GM18909 (cell line): ENCODE measurements around the gene AKR1E2.

Source experiments
- ATAC-seq: cut with Tn5 transposase; IDR thresholded peaks from one replicate; pipeline ENCODE4 v1.9.1; 2021; ENCODE audit warnings: mild to moderate bottlenecking; ENCODE audit not compliant: unreplicated experiment, poor library complexity

AKR1E2 gene

GRCh38 chr10:4885162-4885561, 59.2 kb downstream of the AKR1E2 start:
- no peak for ATAC-seq

- ATAC-seq, result no peak
Observed at GRCh38 chr10:4887501-4887900, 61.5 kb downstream of the AKR1E2 start.

GRCh38 chr10:4888236-4888635, 62.2 kb downstream of the AKR1E2 start:
- ATAC-seq, result no peak

GRCh38 chr10:4889959-4890358, 64.0 kb downstream of the AKR1E2 start:
- no peak for ATAC-seq

GRCh38 chr10:4892681-4893080, 66.7 kb downstream of the AKR1E2 start:
- no peak for ATAC-seq

- ATAC-seq, result no peak
Observed at GRCh38 chr10:4894335-4894734, 68.3 kb downstream of the AKR1E2 start.
